NB4 (cell line): ENCODE measurements around the gene AOPEP.

Experiments
- POLR2A ChIP-seq: IDR thresholded peaks from 2 replicates; pipeline ENCODE4 v1.6.1; 2011; ENCODE audit warnings: mild to moderate bottlenecking; ENCODE audit not compliant: insufficient read length; ENCODE audit errors: extremely low read depth
- TF ChIP-seq, protein P1 (sequence below): IDR thresholded peaks from one replicate; pipeline ENCODE4 v1.5.1; 2012; ENCODE audit warnings: low read depth, low read length

DNA sequence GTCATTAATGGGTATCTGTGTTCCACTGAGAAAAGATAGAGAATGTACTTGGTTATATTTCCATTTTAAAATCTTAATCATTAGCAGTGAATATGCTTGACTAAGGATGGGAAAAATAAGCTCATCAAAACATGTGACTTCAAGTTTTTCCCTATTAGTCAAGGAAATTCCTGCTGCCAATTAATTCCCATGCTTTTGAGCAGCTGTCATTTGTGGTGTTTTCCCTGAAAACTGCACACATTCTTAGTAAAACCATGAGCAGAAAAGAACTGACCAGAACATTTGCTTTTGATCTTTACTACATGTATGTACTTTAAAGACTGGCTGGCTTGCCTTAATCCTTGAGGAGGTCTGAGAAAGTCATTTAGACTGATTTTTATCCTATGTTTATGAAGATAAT, 75.2 kb downstream of the AOPEP start:
- no peak for TF ChIP-seq POLR2A
- TF ChIP-seq, protein P1, sequence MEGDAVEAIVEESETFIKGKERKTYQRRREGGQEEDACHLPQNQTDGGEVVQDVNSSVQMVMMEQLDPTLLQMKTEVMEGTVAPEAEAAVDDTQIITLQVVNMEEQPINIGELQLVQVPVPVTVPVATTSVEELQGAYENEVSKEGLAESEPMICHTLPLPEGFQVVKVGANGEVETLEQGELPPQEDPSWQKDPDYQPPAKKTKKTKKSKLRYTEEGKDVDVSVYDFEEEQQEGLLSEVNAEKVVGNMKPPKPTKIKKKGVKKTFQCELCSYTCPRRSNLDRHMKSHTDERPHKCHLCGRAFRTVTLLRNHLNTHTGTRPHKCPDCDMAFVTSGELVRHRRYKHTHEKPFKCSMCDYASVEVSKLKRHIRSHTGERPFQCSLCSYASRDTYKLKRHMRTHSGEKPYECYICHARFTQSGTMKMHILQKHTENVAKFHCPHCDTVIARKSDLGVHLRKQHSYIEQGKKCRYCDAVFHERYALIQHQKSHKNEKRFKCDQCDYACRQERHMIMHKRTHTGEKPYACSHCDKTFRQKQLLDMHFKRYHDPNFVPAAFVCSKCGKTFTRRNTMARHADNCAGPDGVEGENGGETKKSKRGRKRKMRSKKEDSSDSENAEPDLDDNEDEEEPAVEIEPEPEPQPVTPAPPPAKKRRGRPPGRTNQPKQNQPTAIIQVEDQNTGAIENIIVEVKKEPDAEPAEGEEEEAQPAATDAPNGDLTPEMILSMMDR: no peak
